Activated B cell treated with CpG ODN at 0.5 μM for 24 hours (primary cell): ENCODE results near the gene SLC1A6. TPM values are rescaled to one million over a fixed set of nuclear protein-coding genes. Genes with fewer than 3 reads are reported as not detected.

ENCODE experiments used
- ATAC-seq: fragments of 200-7000 bp; cut with Tn5 transposase; one replicate; pipeline ENCODE4 v1.10.0; 2021; ENCODE audit warnings: low read depth, mild to moderate bottlenecking, moderate library complexity
- CTCF ChIA-PET: fragments of 350-600 bp; sonication (Branson Sonifier 250); formaldehyde crosslinking; loops from one replicate; lab custom pipeline; 2021; ENCODE audit warnings: antibody characterized with exemption; lab: Charles Lee
- POLR2A ChIA-PET: fragments of 350-600 bp; sonication (Branson Sonifier 250); formaldehyde crosslinking; loops from one replicate; lab custom pipeline; 2021; ENCODE audit warnings: antibody characterized with exemption; lab: Charles Lee
- DNase-seq: peaks from one replicate; pipeline ENCODE4 v3.0.0; 2022
- H3K27ac Mint-ChIP-seq: one replicate; pipeline ENCODE4 v1.8.0; 2020; ENCODE audit warnings: mixed read lengths
- H3K27me3 Mint-ChIP-seq: one replicate; pipeline ENCODE4 v1.8.0; 2021; ENCODE audit warnings: mixed read lengths
- H3K36me3 Mint-ChIP-seq: one replicate; pipeline ENCODE4 v1.8.0; 2021; ENCODE audit warnings: low read depth, mixed read lengths
- H3K4me1 Mint-ChIP-seq: one replicate; pipeline ENCODE4 v1.8.0; 2021; ENCODE audit warnings: mixed read lengths
- H3K4me3 Mint-ChIP-seq: one replicate; pipeline ENCODE4 v1.8.0; 2020; ENCODE audit warnings: mild to moderate bottlenecking, mixed read lengths
- H3K9me3 Mint-ChIP-seq: one replicate; pipeline ENCODE4 v1.8.0; 2020; ENCODE audit warnings: mixed read lengths
- CTCF ChIP-seq: fragments of 200-600 bp; IDR thresholded peaks from one replicate; pipeline ENCODE4 v1.8.0; 2022; ENCODE audit warnings: antibody characterized with exemption, mild to moderate bottlenecking
- intact Hi-C: fragments of 100-400 bp; cut with micrococcal nuclease; formaldehyde crosslinking; loops from one replicate; pipeline ENCODE4 v1.15.1; 2024
- total RNA-seq: library from RNA; stranded (reverse); gene quantifications from 2 replicates; pipeline ENCODE4 v1.2.3, GENCODE V29; 2022

The SLC1A6 gene
- total RNA-seq, 1 donor from 2014 or later = not detected

GRCh38 chr19:14901675-14902260, 77.9 kb downstream of the SLC1A6 start:
- POLR2A ChIA-PET = no interaction called here
- Mint-ChIP-seq H3K36me3 (no peaks in the 10 kb centered on the region), H3K4me3 (no peak overlapping the region), H3K27ac (no peak overlapping the region), H3K27me3 (peaks cover 39% of the 10 kb centered on the region), H3K4me1 (no peaks in the 10 kb centered on the region), H3K9me3 (no peaks in the 10 kb centered on the region)
- DNase-seq = no peak
- TF ChIP-seq CTCF = no peak
- intact Hi-C loops = no loop called here
- no peak for ATAC-seq
- CTCF ChIA-PET = no interaction called here

Other genes with a start within 250 kb of the SLC1A6 start
- 0.91 and 0.93 TPM in 2 replicates for gene ADGRE2, start 201.3 kb downstream of the SLC1A6 start, total RNA-seq
- not detected in 2 replicates for gene OR7A5, start 144.7 kb downstream of the SLC1A6 start, total RNA-seq
- gene OR7C1, start 144.7 kb downstream of the SLC1A6 start, total RNA-seq = not detected in 2 replicates
- not detected in 2 replicates for gene OR7A10, start 130.9 kb downstream of the SLC1A6 start, total RNA-seq
- gene OR7A17, start 93.7 kb downstream of the SLC1A6 start, total RNA-seq = not detected in 2 replicates
- gene OR7C2, start 38.4 kb downstream of the SLC1A6 start, total RNA-seq = not detected in 2 replicates
- gene CASP14, start 69.6 kb upstream of the SLC1A6 start, total RNA-seq = not detected in 2 replicates
- gene OR1I1, start 102.3 kb upstream of the SLC1A6 start, total RNA-seq = not detected in 2 replicates
- not detected in 2 replicates for gene SYDE1, start 127.5 kb upstream of the SLC1A6 start, total RNA-seq
- gene NOTCH3, start 221.1 kb upstream of the SLC1A6 start, total RNA-seq = not detected in 2 replicates